ENCODE measurements around the gene ZNF555. TPM values are rescaled to one million over a fixed set of nuclear protein-coding genes. Genes with fewer than 3 reads are reported as not detected.

Gene ZNF555
- total RNA-seq, 2 experiments from 2014 or later = 1.5 to 1.9 TPM

- Mint-ChIP-seq H3K9me3 (peaks cover 35% of the 10 kb centered on the region), H3K27me3 (no peaks in the 10 kb centered on the region), H3K4me3 (no peak overlapping the region), H3K4me1 (peaks cover 4% of the 10 kb centered on the region), H3K27ac (no peak overlapping the region), H3K36me3 (peaks cover 46% of the 10 kb centered on the region)
- no peak for DNase-seq
These were observed 3.8 kb upstream of the ZNF555 start for GRCh38 chr19:2837430-2837829.

- Mint-ChIP-seq H3K27ac (no peak overlapping the region), H3K4me1 (peaks cover 5% of the 10 kb centered on the region), H3K9me3 (peaks cover 2% of the 10 kb centered on the region), H3K36me3 (peaks cover 11% of the 10 kb centered on the region), H3K27me3 (no peaks in the 10 kb centered on the region), H3K4me3 (peak overlapping the region; percentile 73)
- DNase-seq = peak; percentile 19
These were observed 740 bp downstream of the ZNF555 start for GRCh38 chr19:2841855-2842574.

GRCh38 chr19:2845107-2845506 is 3.8 kb downstream of the ZNF555 start:
- no peak for DNase-seq
- Mint-ChIP-seq H3K27ac (no peak overlapping the region), H3K36me3 (peaks cover 11% of the 10 kb centered on the region), H3K4me3 (no peak overlapping the region), H3K9me3 (peaks cover 8% of the 10 kb centered on the region), H3K4me1 (peaks cover 9% of the 10 kb centered on the region), H3K27me3 (no peaks in the 10 kb centered on the region)

GRCh38 chr19:2846180-2846894 is 5.1 kb downstream of the ZNF555 start:
- H3K4me3 Mint-ChIP-seq = no peak overlapping the region

GRCh38 chr19:2847507-2847906 is 6.2 kb downstream of the ZNF555 start:
- Mint-ChIP-seq H3K36me3 (peaks cover 34% of the 10 kb centered on the region), H3K27ac (no peak overlapping the region)

More at GRCh38 chr19:2846180-2846894, 5.1 kb downstream of the ZNF555 start:
- peaks cover 17% of the 10 kb centered on the region for H3K9me3 Mint-ChIP-seq
- H3K27me3 Mint-ChIP-seq = no peaks in the 10 kb centered on the region
- H3K36me3 Mint-ChIP-seq = peaks cover 22% of the 10 kb centered on the region
- no peak for DNase-seq
- peaks cover 14% of the 10 kb centered on the region for H3K4me1 Mint-ChIP-seq
- H3K27ac Mint-ChIP-seq = no peak overlapping the region

GRCh38 chr19:2848616-2849015 is 7.3 kb downstream of the ZNF555 start:
- Mint-ChIP-seq H3K4me1 (peaks cover 9% of the 10 kb centered on the region), H3K4me3 (no peak overlapping the region), H3K36me3 (peaks cover 45% of the 10 kb centered on the region), H3K27me3 (no peaks in the 10 kb centered on the region), H3K9me3 (peaks cover 29% of the 10 kb centered on the region), H3K27ac (no peak overlapping the region)
- no peak for DNase-seq

More at GRCh38 chr19:2847507-2847906, 6.2 kb downstream of the ZNF555 start:
- Mint-ChIP-seq H3K4me3 (no peak overlapping the region), H3K4me1 (peaks cover 9% of the 10 kb centered on the region), H3K9me3 (peaks cover 19% of the 10 kb centered on the region), H3K27me3 (no peaks in the 10 kb centered on the region)
- DNase-seq = no peak

- H3K9me3 Mint-ChIP-seq = peaks cover 42% of the 10 kb centered on the region
- H3K27me3 Mint-ChIP-seq = no peaks in the 10 kb centered on the region
- H3K27ac Mint-ChIP-seq = no peak overlapping the region
- DNase-seq = no peak
- H3K36me3 Mint-ChIP-seq = peaks cover 56% of the 10 kb centered on the region
- peaks cover 9% of the 10 kb centered on the region for H3K4me1 Mint-ChIP-seq
- H3K4me3 Mint-ChIP-seq = no peak overlapping the region
These were observed 9.1 kb downstream of the ZNF555 start for GRCh38 chr19:2850256-2850925.

- H3K4me3 Mint-ChIP-seq = no peak overlapping the region
- peaks cover 63% of the 10 kb centered on the region for H3K36me3 Mint-ChIP-seq
- peaks cover 23% of the 10 kb centered on the region for H3K4me1 Mint-ChIP-seq
- no peaks in the 10 kb centered on the region for H3K27me3 Mint-ChIP-seq
- DNase-seq = no peak
- H3K27ac Mint-ChIP-seq = no peak overlapping the region
- peaks cover 49% of the 10 kb centered on the region for H3K9me3 Mint-ChIP-seq
These were observed 11.3 kb downstream of the ZNF555 start for GRCh38 chr19:2852598-2852997.

GRCh38 chr19:2853015-2853606 is 11.8 kb downstream of the ZNF555 start:
- H3K36me3 Mint-ChIP-seq = peaks cover 63% of the 10 kb centered on the region
- H3K27ac Mint-ChIP-seq = no peak overlapping the region
- peaks cover 49% of the 10 kb centered on the region for H3K9me3 Mint-ChIP-seq
- no peaks in the 10 kb centered on the region for H3K27me3 Mint-ChIP-seq
- H3K4me3 Mint-ChIP-seq = no peak overlapping the region
- no peak for DNase-seq
- peaks cover 26% of the 10 kb centered on the region for H3K4me1 Mint-ChIP-seq

- DNase-seq = no peak
- H3K4me3 Mint-ChIP-seq = no peak overlapping the region
- H3K36me3 Mint-ChIP-seq = peaks cover 65% of the 10 kb centered on the region
- H3K9me3 Mint-ChIP-seq = peaks cover 51% of the 10 kb centered on the region
- peaks cover 29% of the 10 kb centered on the region for H3K4me1 Mint-ChIP-seq
- no peaks in the 10 kb centered on the region for H3K27me3 Mint-ChIP-seq
- no peak overlapping the region for H3K27ac Mint-ChIP-seq
These were observed 13.6 kb downstream of the ZNF555 start for GRCh38 chr19:2854849-2855248.

GRCh38 chr19:2856457-2857050 is 15.3 kb downstream of the ZNF555 start:
- Mint-ChIP-seq H3K4me1 (peaks cover 21% of the 10 kb centered on the region), H3K9me3 (peaks cover 38% of the 10 kb centered on the region), H3K36me3 (peaks cover 49% of the 10 kb centered on the region), H3K4me3 (peak overlapping the region; percentile 15), H3K27ac (peak overlapping the region; percentile 58), H3K27me3 (no peaks in the 10 kb centered on the region)
- no peak for DNase-seq

- peaks cover 21% of the 10 kb centered on the region for H3K4me1 Mint-ChIP-seq
- peaks cover 26% of the 10 kb centered on the region for H3K36me3 Mint-ChIP-seq
- H3K27me3 Mint-ChIP-seq = no peaks in the 10 kb centered on the region
- H3K27ac Mint-ChIP-seq = no peak overlapping the region
- no peak overlapping the region for H3K4me3 Mint-ChIP-seq
- H3K9me3 Mint-ChIP-seq = peaks cover 22% of the 10 kb centered on the region
- no peak for DNase-seq
These were observed 17.6 kb downstream of the ZNF555 start for GRCh38 chr19:2858864-2859263.

GRCh38 chr19:2863816-2864215 is 22.5 kb downstream of the ZNF555 start:
- Mint-ChIP-seq H3K27me3 (peaks cover 3% of the 10 kb centered on the region), H3K4me3 (no peak overlapping the region), H3K36me3 (no peaks in the 10 kb centered on the region), H3K4me1 (no peaks in the 10 kb centered on the region), H3K9me3 (no peaks in the 10 kb centered on the region), H3K27ac (no peak overlapping the region)
- no peak for DNase-seq

- no peak for DNase-seq
- no peak overlapping the region for H3K27ac Mint-ChIP-seq
- no peaks in the 10 kb centered on the region for H3K9me3 Mint-ChIP-seq
- peaks cover 3% of the 10 kb centered on the region for H3K27me3 Mint-ChIP-seq
- no peaks in the 10 kb centered on the region for H3K4me1 Mint-ChIP-seq
- H3K36me3 Mint-ChIP-seq = no peaks in the 10 kb centered on the region
- no peak overlapping the region for H3K4me3 Mint-ChIP-seq
These were observed 24.2 kb downstream of the ZNF555 start for GRCh38 chr19:2865334-2866100.
